ENCODE data around the gene YTHDF1. TPM values are rescaled to one million over a fixed set of nuclear protein-coding genes. Genes with fewer than 3 reads are reported as not detected.
A peak's percentile ranks its signal among the peaks of the same experiment; 100 is the strongest.

Gene YTHDF1
- total and polyA plus RNA-seq, 2 experiments from 2014 or later = 35.9 to 57.4 TPM

GRCh38 chr20:63176427-63177133 lies 39.4 kb downstream of the YTHDF1 start:
- Histone ChIP-seq H3K9me3 (ENCODE audit: low read depth) (no peaks in the 10 kb centered on the region), H3K4me2 (no peak overlapping the region), H3K36me3 (replicated peaks; ENCODE audit: insufficient read depth, low read depth) (no peaks in the 10 kb centered on the region), H3K4me3 (no peak overlapping the region), H3K27ac (no peak overlapping the region), H3K9me2 (replicated peaks; ENCODE audit: insufficient read depth) (no peaks in the 10 kb centered on the region), H4K20me1 (ENCODE audit: insufficient read depth, poor library complexity, severe bottlenecking) (no peaks in the 10 kb centered on the region), H3K79me2 (no peaks in the 10 kb centered on the region), H3K4me1 (ENCODE audit: insufficient read depth) (peaks cover 5% of the 10 kb centered on the region), H3K27me3 (peaks cover 89% of the 10 kb centered on the region), H2AFZ (no peak overlapping the region)
- DNase-seq (ENCODE audit: low spot score) = no peak
- TF ChIP-seq EZH2phosphoT487 (IDR thresholded peaks at IDR 0.05; ENCODE audit: low read depth, severe bottlenecking, unreplicated experiment) (peak; percentile 18), CTCF (IDR thresholded peaks at IDR 0.05; ENCODE audit: poor library complexity) (no peak), EZH2 (IDR thresholded peaks at IDR 0.05; ENCODE audit: borderline replicate concordance) (no peak)
- 11% methylated on average over 49 of the region's 49 CpGs for WGBS (ENCODE audit: low lambda C conversion rate, missing lambda C conversion rate)

GRCh38 chr20:63176034-63176426 lies 39.9 kb downstream of the YTHDF1 start:
- Histone ChIP-seq H3K9me3 (ENCODE audit: low read depth) (no peaks in the 10 kb centered on the region), H4K20me1 (ENCODE audit: insufficient read depth, poor library complexity, severe bottlenecking) (no peaks in the 10 kb centered on the region), H3K4me1 (ENCODE audit: insufficient read depth) (peaks cover 5% of the 10 kb centered on the region), H3K36me3 (replicated peaks; ENCODE audit: insufficient read depth, low read depth) (no peaks in the 10 kb centered on the region), H3K9me2 (replicated peaks; ENCODE audit: insufficient read depth) (no peaks in the 10 kb centered on the region), H2AFZ (no peak overlapping the region), H3K27me3 (peaks cover 90% of the 10 kb centered on the region), H3K4me3 (no peak overlapping the region), H3K79me2 (no peaks in the 10 kb centered on the region), H3K4me2 (no peak overlapping the region), H3K27ac (no peak overlapping the region)
- DNase-seq (ENCODE audit: low spot score) = peak; percentile 44
- TF ChIP-seq EZH2phosphoT487 (IDR thresholded peaks at IDR 0.05; ENCODE audit: low read depth, severe bottlenecking, unreplicated experiment) (no peak), CTCF (IDR thresholded peaks at IDR 0.05; ENCODE audit: poor library complexity) (no peak)
- WGBS (ENCODE audit: low lambda C conversion rate, missing lambda C conversion rate) = 9% methylated on average over 13 of the region's 15 CpGs

- Histone ChIP-seq H4K20me1 (ENCODE audit: insufficient read depth, poor library complexity, severe bottlenecking) (no peaks in the 10 kb centered on the region), H3K4me3 (no peak overlapping the region), H3K27ac (no peak overlapping the region), H3K36me3 (replicated peaks; ENCODE audit: insufficient read depth, low read depth) (no peaks in the 10 kb centered on the region), H3K27me3 (peaks cover 88% of the 10 kb centered on the region), H3K4me2 (peak overlapping the region; percentile 29), H3K9me2 (replicated peaks; ENCODE audit: insufficient read depth) (no peaks in the 10 kb centered on the region), H3K9me3 (ENCODE audit: low read depth) (no peaks in the 10 kb centered on the region), H2AFZ (no peak overlapping the region), H3K4me1 (ENCODE audit: insufficient read depth) (peaks cover 5% of the 10 kb centered on the region), H3K79me2 (no peaks in the 10 kb centered on the region)
- DNase-seq (ENCODE audit: low spot score) = no peak
- TF ChIP-seq CTCF (IDR thresholded peaks at IDR 0.05; ENCODE audit: poor library complexity) (no peak), EZH2phosphoT487 (IDR thresholded peaks at IDR 0.05; ENCODE audit: low read depth, severe bottlenecking, unreplicated experiment) (peak; percentile 80), EZH2 (IDR thresholded peaks at IDR 0.05; ENCODE audit: borderline replicate concordance) (peak; percentile 97)
- WGBS (ENCODE audit: low lambda C conversion rate, missing lambda C conversion rate) = 12% methylated on average over 28 of the region's 77 CpGs
Observed at GRCh38 chr20:63175038-63175895, 40.7 kb downstream of the YTHDF1 start.

All from hepatocyte (in vitro differentiated cells).